Peyer's patch (tissue), 4 donors: ENCODE results near the gene DCTD.

Source experiments
- CTCF ChIP-seq, 6 experiments: fragments of 450-650 bp in 4 of 6; fragments of 200-600 bp in 2 of 6; sonication (generic) in 1 of 6; IDR thresholded peaks; one replicate each; pipeline ENCODE4 v1.5.1; 2017 to 2019; ENCODE audit warnings: antibody characterized with exemption in 6 of 6, mild to moderate bottlenecking in 3 of 6, moderate library complexity in 1 of 6
- POLR2A ChIP-seq, 2 donors: fragments of 450-650 bp; IDR thresholded peaks; one replicate each; pipeline ENCODE4 v1.5.1; 2017; ENCODE audit warnings: antibody characterized with exemption in 2 of 2, mild to moderate bottlenecking in 2 of 2, moderate library complexity in 2 of 2

GRCh38 chr4:182846036-182846435 lies 71.2 kb downstream of the DCTD start:
- TF ChIP-seq CTCF (IDR thresholded peaks at IDR 0.05) (no peak), POLR2A (IDR thresholded peaks at IDR 0.05) (no peak)
